Kidney epithelial cell (primary cell): ENCODE measurements around the gene APOL4. TPM values are rescaled to one million over a fixed set of nuclear protein-coding genes. Genes with fewer than 3 reads are reported as not detected.
A peak's percentile ranks its signal among the peaks of the same experiment; 100 is the strongest.
"Not testable (repeated sequence)": the region's sequence is repeated elsewhere in the genome, so short reads cannot be mapped to it uniquely, and the experiment has no call there.

ENCODE experiments used
- DNase-seq: peaks from one replicate; pipeline ENCODE4 v3.0.0-alpha.2; 2010; ENCODE audit warnings: low read depth
- H3K27me3 ChIP-seq: 2 replicates; pipeline ENCODE4 v1.6.0; 2011; ENCODE audit warnings: low read length; ENCODE audit not compliant: control insufficient read depth, insufficient read depth
- H3K36me3 ChIP-seq: 2 replicates; pipeline ENCODE4 v1.5.1; 2011; ENCODE audit warnings: low read length; ENCODE audit not compliant: control insufficient read depth, insufficient read depth
- H3K4me3 ChIP-seq: 2 replicates; pipeline ENCODE4 v1.5.1; 2011; ENCODE audit warnings: low read depth, mild to moderate bottlenecking, control low read depth, low read length
- total RNA-seq: library from RNA; depleted of rRNA; stranded (reverse); fragments of >200 nt; gene quantifications from 2 replicates; pipeline ENCODE4 v1.2.3, GENCODE V29; 2015
- TF ChIP-seq, protein P1 (sequence below): IDR thresholded peaks from 2 replicates; pipeline ENCODE4 v1.5.1; 2011; ENCODE audit warnings: mild to moderate bottlenecking, moderate library complexity, low read length, control low read depth, inconsistent platforms; ENCODE audit not compliant: insufficient read depth, poor library complexity, severe bottlenecking

The APOL4 gene
- total RNA-seq, 1 donor from 2014 or later = not detected

DNA sequence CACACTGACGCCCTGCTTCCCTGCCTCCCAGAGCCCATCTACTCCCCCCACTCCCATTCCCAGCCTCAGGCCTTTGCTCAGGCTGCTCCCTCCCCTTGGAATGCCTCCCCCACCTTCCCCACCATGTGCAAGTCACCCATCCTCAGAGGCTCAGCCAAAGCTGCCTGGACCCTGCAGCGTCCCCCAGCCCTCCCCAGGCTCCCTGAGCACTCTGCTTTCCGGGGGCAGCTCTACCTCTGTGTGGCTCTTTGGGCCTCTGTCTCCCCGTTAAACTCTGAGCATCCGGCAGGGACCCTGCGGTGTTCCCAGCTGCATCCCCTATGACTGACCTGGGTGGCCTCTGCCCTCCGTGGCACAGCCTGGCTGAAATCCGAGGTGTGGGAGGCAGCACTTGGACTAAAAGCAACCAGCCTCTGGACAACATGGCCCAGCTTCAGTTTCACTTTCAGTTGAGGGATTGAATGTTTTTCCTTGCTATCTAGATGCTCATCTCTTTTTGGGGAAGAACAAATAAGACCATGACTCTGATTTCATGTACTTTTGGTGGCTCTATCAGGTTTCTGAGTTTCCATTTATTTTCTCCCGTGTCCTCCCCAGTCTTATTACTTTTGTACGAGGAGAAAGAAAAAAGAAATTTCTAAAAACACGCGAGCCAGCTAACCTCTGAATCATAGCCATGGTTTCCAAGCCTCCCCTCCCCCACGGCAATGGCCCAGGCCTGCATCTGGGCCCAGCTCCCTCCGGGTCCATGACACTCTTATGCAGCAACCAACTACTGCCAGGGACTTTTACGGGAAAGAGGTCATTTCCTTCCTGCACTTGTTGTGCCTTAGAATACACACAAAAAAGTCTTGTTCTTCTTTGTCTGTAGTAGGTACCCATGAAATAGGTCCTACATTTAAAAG, 44.8 kb downstream of the APOL4 start:
- TF ChIP-seq, protein P1, sequence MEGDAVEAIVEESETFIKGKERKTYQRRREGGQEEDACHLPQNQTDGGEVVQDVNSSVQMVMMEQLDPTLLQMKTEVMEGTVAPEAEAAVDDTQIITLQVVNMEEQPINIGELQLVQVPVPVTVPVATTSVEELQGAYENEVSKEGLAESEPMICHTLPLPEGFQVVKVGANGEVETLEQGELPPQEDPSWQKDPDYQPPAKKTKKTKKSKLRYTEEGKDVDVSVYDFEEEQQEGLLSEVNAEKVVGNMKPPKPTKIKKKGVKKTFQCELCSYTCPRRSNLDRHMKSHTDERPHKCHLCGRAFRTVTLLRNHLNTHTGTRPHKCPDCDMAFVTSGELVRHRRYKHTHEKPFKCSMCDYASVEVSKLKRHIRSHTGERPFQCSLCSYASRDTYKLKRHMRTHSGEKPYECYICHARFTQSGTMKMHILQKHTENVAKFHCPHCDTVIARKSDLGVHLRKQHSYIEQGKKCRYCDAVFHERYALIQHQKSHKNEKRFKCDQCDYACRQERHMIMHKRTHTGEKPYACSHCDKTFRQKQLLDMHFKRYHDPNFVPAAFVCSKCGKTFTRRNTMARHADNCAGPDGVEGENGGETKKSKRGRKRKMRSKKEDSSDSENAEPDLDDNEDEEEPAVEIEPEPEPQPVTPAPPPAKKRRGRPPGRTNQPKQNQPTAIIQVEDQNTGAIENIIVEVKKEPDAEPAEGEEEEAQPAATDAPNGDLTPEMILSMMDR = no peak
- Histone ChIP-seq H3K4me3 (peak overlapping the region; percentile 6), H3K27me3 (no peaks in the 10 kb centered on the region), H3K36me3 (no peaks in the 10 kb centered on the region)
- peak; percentile 34 for DNase-seq

GRCh38 chr22:36156119-36156514, 45.5 kb downstream of the APOL4 start:
- Histone ChIP-seq H3K4me3 (no peak overlapping the region), H3K27me3 (no peaks in the 10 kb centered on the region), H3K36me3 (no peaks in the 10 kb centered on the region)
- DNase-seq = no peak
- TF ChIP-seq, protein P1 = no peak

DNA sequence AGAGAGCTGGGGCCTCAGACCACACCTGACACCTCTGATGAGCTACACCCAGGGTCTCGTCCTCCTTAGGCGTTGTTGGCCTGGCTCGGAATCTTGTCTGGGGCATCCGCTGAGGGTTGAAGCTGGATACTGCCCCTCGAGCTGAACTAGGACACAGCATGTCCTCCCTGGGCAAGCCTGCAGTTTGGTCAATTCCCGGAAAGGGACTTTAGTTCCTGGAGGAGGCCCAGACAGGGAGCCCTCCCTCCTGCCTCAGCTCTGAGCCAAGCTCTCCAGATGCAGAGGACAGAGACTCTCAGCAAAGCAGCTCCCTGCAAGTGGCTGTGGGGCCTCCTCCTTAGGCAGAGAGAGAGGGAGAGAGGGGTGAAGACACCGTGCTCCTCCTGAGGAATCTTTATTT, 45.9 kb downstream of the APOL4 start:
- H3K27me3 ChIP-seq = no peaks in the 10 kb centered on the region
- no peak for DNase-seq
- H3K4me3 ChIP-seq = no peak overlapping the region
- TF ChIP-seq, protein P1 = no peak
- H3K36me3 ChIP-seq = no peaks in the 10 kb centered on the region

DNA sequence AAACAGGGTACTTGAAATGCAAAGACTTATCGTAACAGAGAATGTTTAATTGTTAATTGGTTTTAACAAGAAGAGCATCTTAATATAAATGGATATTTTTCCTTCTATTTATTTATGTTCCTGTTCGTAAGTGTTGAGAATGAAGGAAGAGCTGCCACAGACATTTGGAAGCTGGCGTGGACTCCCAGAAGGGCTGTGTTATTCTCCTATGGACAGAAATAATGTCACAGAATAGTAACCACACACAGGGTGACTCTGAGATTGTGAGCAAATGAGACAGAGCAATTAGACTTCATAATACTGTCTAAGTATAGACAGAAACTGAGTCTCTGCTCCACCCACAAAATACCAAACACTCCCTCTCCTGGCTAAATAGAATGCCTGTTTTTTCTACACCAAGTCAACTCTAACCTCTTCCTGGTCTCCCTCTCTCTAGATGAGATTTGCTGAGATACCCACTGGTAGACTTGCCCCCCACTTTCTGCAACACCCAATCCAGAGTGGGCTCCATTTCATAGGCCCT, 47.1 kb downstream of the APOL4 start:
- Histone ChIP-seq H3K4me3 (no peak overlapping the region), H3K27me3 (no peaks in the 10 kb centered on the region), H3K36me3 (no peaks in the 10 kb centered on the region)
- TF ChIP-seq, protein P1 = no peak
- no peak for DNase-seq

- TF ChIP-seq, protein P1 = no peak
- Histone ChIP-seq H3K36me3 (no peaks in the 10 kb centered on the region), H3K4me3 (no peak overlapping the region), H3K27me3 (no peaks in the 10 kb centered on the region)
- DNase-seq = no peak
These were observed 47.8 kb downstream of the APOL4 start for GRCh38 chr22:36153501-36154422.

DNA sequence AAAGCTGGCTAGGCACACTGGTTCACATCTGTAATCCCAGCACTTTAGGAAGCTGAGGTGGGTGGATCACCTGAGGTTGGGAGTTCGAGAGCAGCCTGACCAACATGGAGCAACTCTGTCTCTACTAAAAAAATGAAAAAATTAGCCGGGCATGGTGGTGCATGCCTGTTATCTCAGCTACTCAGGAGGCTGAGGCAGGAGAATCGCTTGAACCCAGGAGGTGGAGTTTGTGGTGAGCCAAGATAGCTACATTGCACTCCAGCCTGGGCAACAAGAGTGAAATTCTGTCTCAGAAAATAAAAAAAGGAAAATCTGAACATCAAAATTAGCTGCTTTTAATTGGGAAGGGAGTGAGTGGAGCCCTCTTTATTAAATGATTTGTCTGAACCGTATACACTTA, 48.8 kb downstream of the APOL4 start:
- H3K36me3 ChIP-seq = not testable (repeated sequence)

More for the DNA sequence above, 48.8 kb downstream of the APOL4 start:
- H3K4me3 ChIP-seq, DNase-seq, H3K27me3 ChIP-seq: not testable (repeated sequence)
